ENCODE data around the gene CAPN10. TPM values are rescaled to one million over a fixed set of nuclear protein-coding genes. Genes with fewer than 3 reads are reported as not detected.

Gene CAPN10
- total RNA-seq, 1 experiment from 2014 or later = 37.6 TPM

- DNase-seq (ENCODE audit: low spot score) = peak; percentile 85
Measured at GRCh38 chr2:240629968-240630770, 43.6 kb downstream of the CAPN10 start.

GRCh38 chr2:240630771-240631547, 44.4 kb downstream of the CAPN10 start:
- DNase-seq (ENCODE audit: low spot score) = no peak
- in situ Hi-C loops (cut with HindIII; ENCODE audit: low sequenced_read_pairs) = no loop called here

More at GRCh38 chr2:240629968-240630770, 43.6 kb downstream of the CAPN10 start:
- in situ Hi-C loops (cut with HindIII; ENCODE audit: low sequenced_read_pairs) = no loop called here

- in situ Hi-C loops (cut with HindIII; ENCODE audit: low sequenced_read_pairs) = no loop called here
- no peak for DNase-seq (ENCODE audit: low spot score)
Measured at GRCh38 chr2:240631548-240632305, 45.2 kb downstream of the CAPN10 start.

- no peak for DNase-seq (ENCODE audit: low spot score)
- in situ Hi-C loops (cut with HindIII; ENCODE audit: low sequenced_read_pairs) = no loop called here
Measured at GRCh38 chr2:240632306-240632721, 45.8 kb downstream of the CAPN10 start.

- in situ Hi-C loops (cut with HindIII; ENCODE audit: low sequenced_read_pairs) = no loop called here
- DNase-seq (ENCODE audit: low spot score) = no peak
Measured at GRCh38 chr2:240635121-240635997, 48.8 kb downstream of the CAPN10 start.

- in situ Hi-C loops (cut with HindIII; ENCODE audit: low sequenced_read_pairs) = no loop called here
- DNase-seq (ENCODE audit: low spot score) = no peak
Measured at GRCh38 chr2:240635998-240636547, 49.5 kb downstream of the CAPN10 start.

GRCh38 chr2:240636563-240637115, 50.1 kb downstream of the CAPN10 start:
- no peak for DNase-seq (ENCODE audit: low spot score)
- in situ Hi-C loops (cut with HindIII; ENCODE audit: low sequenced_read_pairs) = no loop called here

DNA sequence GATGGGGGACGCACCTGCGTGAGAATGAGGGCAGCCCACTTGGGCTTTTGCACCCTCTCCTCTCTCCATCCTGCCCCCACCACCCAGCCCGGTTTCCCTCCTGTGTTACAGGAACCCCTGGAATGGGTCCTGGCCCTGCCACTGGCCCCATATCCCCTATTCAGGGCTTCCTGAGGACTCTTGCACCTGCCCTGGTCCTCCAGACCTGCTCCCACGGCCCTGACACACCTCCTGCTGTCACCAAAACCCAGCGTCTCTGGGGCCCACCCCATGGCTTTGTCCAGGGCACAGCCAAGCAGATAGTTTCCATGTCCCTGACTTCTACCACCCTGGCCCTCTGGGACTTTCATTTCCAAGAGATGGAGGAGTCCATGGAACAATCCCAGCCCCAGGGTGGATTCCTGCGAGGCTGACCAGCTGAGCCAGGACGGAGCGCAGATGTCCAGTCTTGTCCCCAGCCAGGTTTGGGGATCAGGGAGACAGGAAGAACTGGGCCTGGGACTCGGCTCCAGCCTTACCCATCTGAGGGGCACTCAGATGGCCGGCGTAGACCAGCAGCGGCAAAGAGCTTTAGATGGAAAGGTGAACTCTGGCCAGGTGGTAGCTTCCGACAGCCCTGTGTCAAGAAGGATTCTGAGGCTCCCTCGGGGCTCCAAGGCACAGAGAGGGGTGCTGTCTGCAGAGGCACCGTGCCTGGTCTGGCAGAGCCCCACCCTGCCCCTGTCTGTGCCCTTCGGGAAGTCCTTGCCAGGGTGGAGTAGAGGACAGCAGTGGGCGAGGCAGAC, 50.8 kb downstream of the CAPN10 start:
- in situ Hi-C loops (cut with HindIII; ENCODE audit: low sequenced_read_pairs) = no loop called here
- no peak for DNase-seq (ENCODE audit: low spot score)

GRCh38 chr2:240637901-240638345, 51.4 kb downstream of the CAPN10 start:
- no peak for DNase-seq (ENCODE audit: low spot score)

GRCh38 chr2:240638512-240639160, 52.1 kb downstream of the CAPN10 start:
- in situ Hi-C loops (cut with HindIII; ENCODE audit: low sequenced_read_pairs) = no loop called here
- DNase-seq (ENCODE audit: low spot score) = peak; percentile 21

More at GRCh38 chr2:240637901-240638345, 51.4 kb downstream of the CAPN10 start:
- in situ Hi-C loops (cut with HindIII; ENCODE audit: low sequenced_read_pairs) = no loop called here

- in situ Hi-C loops (cut with HindIII; ENCODE audit: low sequenced_read_pairs) = no loop called here
- no peak for DNase-seq (ENCODE audit: low spot score)
Measured at GRCh38 chr2:240639566-240639965, 53.0 kb downstream of the CAPN10 start.

- in situ Hi-C loops (cut with HindIII; ENCODE audit: low sequenced_read_pairs) = no loop called here
- DNase-seq (ENCODE audit: low spot score) = peak; percentile 8
Measured at GRCh38 chr2:240640939-240641338, 54.4 kb downstream of the CAPN10 start.

DNA sequence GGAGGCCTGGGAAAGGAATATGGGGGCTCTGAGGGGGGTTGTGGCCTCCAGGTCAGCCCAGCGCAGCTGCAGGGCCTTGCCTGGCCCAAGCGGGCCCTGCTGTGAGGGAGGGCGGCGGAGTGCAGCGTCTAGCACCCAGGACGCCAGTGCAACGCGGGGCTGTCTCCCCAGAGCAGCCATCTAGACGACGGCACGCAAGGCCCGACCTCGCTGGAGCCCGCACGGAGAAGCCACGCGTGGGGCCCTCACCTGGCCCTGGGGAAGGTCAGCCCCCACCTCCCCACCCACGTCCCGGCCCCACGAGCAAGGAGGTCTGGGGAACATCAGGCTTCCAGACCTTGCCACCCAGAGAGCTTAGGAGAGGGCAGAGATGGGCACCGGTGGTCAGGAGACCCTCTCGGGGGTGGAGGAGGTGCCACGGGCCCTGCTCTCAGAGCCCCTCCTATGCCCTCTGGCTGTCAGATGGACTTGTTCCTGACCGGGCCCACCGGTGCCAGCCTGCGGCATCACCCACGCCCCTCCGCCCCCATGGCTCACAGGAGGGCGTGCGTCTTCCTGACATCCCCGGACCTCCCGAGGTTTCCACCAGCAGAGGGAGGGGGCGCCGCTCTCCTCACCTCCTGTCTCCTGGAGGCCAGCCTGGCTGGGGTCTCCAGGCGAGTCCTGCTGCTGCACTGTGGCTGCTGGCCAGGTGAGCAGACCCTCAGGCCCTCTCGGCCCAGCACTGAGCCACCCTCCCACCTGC, 55.7 kb downstream of the CAPN10 start:
- DNase-seq (ENCODE audit: low spot score) = no peak
- in situ Hi-C loops (cut with HindIII; ENCODE audit: low sequenced_read_pairs) = no loop called here

DNA sequence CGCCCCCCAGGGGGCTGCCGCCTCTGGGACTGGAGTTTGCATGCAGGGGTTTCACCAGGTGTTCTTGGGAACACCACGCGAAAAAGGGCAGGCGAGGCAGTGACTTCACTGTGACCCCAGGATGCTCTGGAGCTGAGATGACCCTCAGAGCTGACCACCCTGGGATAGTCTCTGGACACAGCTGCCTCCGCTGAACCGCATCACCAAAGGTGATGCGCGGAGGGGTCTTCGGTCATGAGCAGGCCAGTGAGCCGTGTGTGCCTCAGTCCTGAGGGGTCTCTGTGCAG, 56.2 kb downstream of the CAPN10 start:
- DNase-seq (ENCODE audit: low spot score) = no peak
- in situ Hi-C loops (cut with HindIII; ENCODE audit: low sequenced_read_pairs) = no loop called here

DNA sequence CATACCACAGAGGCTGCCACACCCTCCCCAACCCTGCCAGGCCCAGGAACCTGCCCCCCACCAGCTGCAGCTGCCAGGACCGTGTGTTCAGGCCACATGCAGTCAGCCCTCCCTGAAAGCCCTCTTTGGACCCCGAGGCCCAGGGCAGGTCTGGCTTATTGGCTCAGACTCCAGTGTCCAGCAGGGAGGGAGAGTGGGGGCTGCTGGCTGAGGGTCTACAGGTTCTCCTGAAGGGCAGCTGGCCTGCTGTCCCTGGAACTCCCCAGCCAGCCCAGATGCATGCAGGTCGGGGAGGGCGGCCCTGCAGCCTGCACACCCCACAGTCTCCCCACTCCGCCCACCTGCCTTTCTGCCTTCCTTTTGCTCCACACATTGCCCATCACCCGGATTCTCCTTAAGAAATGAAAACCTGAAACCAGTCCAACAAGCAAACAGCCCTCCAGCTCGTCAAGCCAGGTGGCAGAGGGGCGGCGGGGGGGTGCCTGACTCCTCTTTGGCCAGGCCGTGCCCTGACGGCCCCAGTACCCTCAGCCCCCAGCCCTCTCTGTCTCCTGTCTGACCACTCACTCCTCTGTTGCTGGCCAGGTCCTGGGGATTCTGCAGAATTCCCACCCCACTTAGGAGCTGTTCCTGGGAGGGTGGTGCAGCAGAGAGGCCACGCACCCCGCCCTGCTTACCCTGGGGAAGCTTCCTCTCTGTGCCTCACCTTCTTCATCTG, 56.7 kb downstream of the CAPN10 start:
- DNase-seq (ENCODE audit: low spot score) = no peak
- in situ Hi-C loops (cut with HindIII; ENCODE audit: low sequenced_read_pairs) = no loop called here

DNA sequence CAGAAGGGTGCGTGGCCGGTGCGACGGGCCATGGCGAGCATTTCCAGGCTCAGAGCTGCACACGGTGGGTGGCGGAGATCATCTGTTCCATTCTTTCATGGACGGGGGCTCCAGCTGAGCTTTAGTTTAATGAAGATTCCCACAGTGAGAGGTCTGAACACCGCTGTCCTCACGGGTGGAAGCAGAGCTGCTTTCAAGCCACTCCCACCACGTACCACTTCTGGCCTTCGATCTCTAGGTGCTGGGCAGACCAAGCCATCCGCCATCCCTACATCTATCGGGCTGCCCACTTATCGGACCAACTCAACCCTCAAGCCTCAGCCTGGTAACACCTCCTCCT, 57.2 kb downstream of the CAPN10 start:
- in situ Hi-C loops (cut with HindIII; ENCODE audit: low sequenced_read_pairs) = no loop called here

More for the DNA sequence above, 57.2 kb downstream of the CAPN10 start:
- no peak for DNase-seq (ENCODE audit: low spot score)
